Activated naive CD8-positive, alpha-beta T cell treated with anti-CD3 and anti-CD28 coated beads, Interleukin-2, amount 50 U/mL, for 16 hours (primary cell): ENCODE measurements around the gene LMF2.
"Not testable (repeated sequence)": the region's sequence is repeated elsewhere in the genome, so short reads cannot be mapped to it uniquely, and the experiment has no call there.

Experiments
- DNase-seq: peaks from one replicate; pipeline ENCODE4 v3.0.0-alpha.2; 2020; ENCODE audit warnings: low read depth, low spot score

The LMF2 gene

GRCh38 chr22:50523806-50524675 is 16.5 kb upstream of the LMF2 start:
- no peak for DNase-seq

- DNase-seq, result no peak
These were observed 15.9 kb upstream of the LMF2 start for GRCh38 chr22:50523458-50523805.

GRCh38 chr22:50522806-50523438 is 15.4 kb upstream of the LMF2 start:
- DNase-seq, result no peak

GRCh38 chr22:50522208-50522805 is 14.8 kb upstream of the LMF2 start:
- no peak for DNase-seq

GRCh38 chr22:50521710-50522109 is 14.2 kb upstream of the LMF2 start:
- DNase-seq, result no peak

- no peak for DNase-seq
These were observed 13.4 kb upstream of the LMF2 start for GRCh38 chr22:50520826-50521453.

GRCh38 chr22:50520184-50520583 is 12.7 kb upstream of the LMF2 start:
- not testable (repeated sequence) for DNase-seq

- no peak for DNase-seq
These were observed 11.6 kb upstream of the LMF2 start for GRCh38 chr22:50519151-50519550.

- DNase-seq, result no peak
These were observed 11.1 kb upstream of the LMF2 start for GRCh38 chr22:50518606-50519005.

- DNase-seq, result no peak
These were observed 10.2 kb upstream of the LMF2 start for GRCh38 chr22:50517495-50518260.

GRCh38 chr22:50516891-50517290 is 9.4 kb upstream of the LMF2 start:
- DNase-seq, result no peak

- no peak for DNase-seq
These were observed 8.6 kb upstream of the LMF2 start for GRCh38 chr22:50516068-50516467.

- DNase-seq, result no peak
These were observed 5.7 kb upstream of the LMF2 start for GRCh38 chr22:50513175-50513574.

GRCh38 chr22:50508897-50509296 is 1.4 kb upstream of the LMF2 start:
- DNase-seq, result no peak

GRCh38 chr22:50507991-50508884 is 736 bp upstream of the LMF2 start, which contains the start of gene NCAPH2:
Gene NCAPH2 (plus strand): TSS chr22:50508224. CDS start chr22:50508338, 114 bp downstream.
- peak; percentile 95 for DNase-seq

GRCh38 chr22:50506611-50507420 is 686 bp downstream of the LMF2 start:
- DNase-seq, result no peak

GRCh38 chr22:50505776-50506610 is 1.5 kb downstream of the LMF2 start:
- DNase-seq, result no peak

GRCh38 chr22:50505276-50505775 is 2.2 kb downstream of the LMF2 start:
- DNase-seq, result no peak
